A549 (cell line): ENCODE measurements around the gene MARK2. TPM values are rescaled to one million over a fixed set of nuclear protein-coding genes. Genes with fewer than 3 reads are reported as not detected.

Experiments
- ATAC-seq, 2 experiments: fragments of 200-7000 bp in 1 of 2; fragments of >200 bp in 1 of 2; cut with Nextera tagmentation in 1 of 2; cut with Tn5 transposase in 1 of 2; 3 replicates each; pipeline versions ENCODE4 v1.8.0 to v1.9.1; 2018 to 2020; ENCODE audit warnings: mild to moderate bottlenecking in 1 of 2, moderate library complexity in 1 of 2
- CTCF ChIA-PET: fragments of 300-600 bp; sonication (Branson Sonifier 250); formaldehyde crosslinking; extraction: SDS; loops from one replicate; lab custom pipeline; 2021; ENCODE audit warnings: antibody characterized with exemption, inconsistent platforms; lab: Yijun Ruan, JAX
- POLR2A ChIA-PET: fragments of 350-600 bp; formaldehyde crosslinking; extraction: SDS; loops from one replicate; lab custom pipeline; 2021; ENCODE audit warnings: antibody characterized with exemption, inconsistent platforms; lab: Yijun Ruan, JAX
- DNase-seq, 2 experiments: peaks; one replicate each; pipeline versions ENCODE4 v3.0.0 to v3.0.0-alpha.2; 2011 to 2016; ENCODE audit warnings: low read depth in 1 of 2, low spot score in 1 of 2
- FAIRE-seq: peaks from 2 replicates; lab custom pipeline; 2011; peaks lifted over from hg19 to GRCh38; lab: Jason Lieb, UNC
- H3K27ac ChIP-seq, 2 experiments: fragments of >200 bp; sonication (Bioruptor Twin); formaldehyde crosslinking; 3 replicates each; pipeline ENCODE4 v1.5.1; 2016 to 2017
- H3K4me1 ChIP-seq: fragments of >200 bp; sonication (Bioruptor Twin); formaldehyde crosslinking; 3 replicates; pipeline ENCODE4 v1.6.1; 2016
- H3K4me2 ChIP-seq: fragments of >200 bp; sonication (Bioruptor Twin); formaldehyde crosslinking; 3 replicates; pipeline ENCODE4 v1.6.1; 2016
- H3K4me3 ChIP-seq: fragments of >200 bp; sonication (Bioruptor Twin); formaldehyde crosslinking; 3 replicates; pipeline ENCODE4 v1.5.1; 2016
- H3K9me3 ChIP-seq: fragments of >200 bp; sonication (Bioruptor Twin); formaldehyde crosslinking; 3 replicates; pipeline ENCODE4 v1.6.1; 2016
- ATOH8 ChIP-seq: fragments of 250-450 bp; sonication (Bioruptor Pico); IDR thresholded peaks from 2 replicates; pipeline ENCODE4 v1.5.0; 2020; ENCODE audit warnings: low read depth, mild to moderate bottlenecking, moderate library complexity
- CHD2 ChIP-seq: fragments of 150-350 bp; IDR thresholded peaks from 2 replicates; pipeline ENCODE4 v1.6.1; 2014; ENCODE audit warnings: low read length; ENCODE audit not compliant: partially characterized antibody
- CHD4 ChIP-seq: fragments of 200-600 bp; sonication (generic); IDR thresholded peaks from 2 replicates; pipeline ENCODE4 v1.6.1; 2016; ENCODE audit warnings: antibody characterized with exemption, mild to moderate bottlenecking, borderline replicate concordance
- CTCF ChIP-seq: fragments of >200 bp; sonication (Bioruptor Twin); formaldehyde crosslinking; IDR thresholded peaks from 3 replicates; pipeline ENCODE4 v1.5.1; 2016
- E2F6 ChIP-seq: IDR thresholded peaks from 2 replicates; pipeline ENCODE4 v1.6.1; 2012; ENCODE audit warnings: low read depth, borderline replicate concordance
- EHF ChIP-seq: fragments of 250-450 bp; sonication (Bioruptor Pico); IDR thresholded peaks from 2 replicates; pipeline ENCODE4 v1.5.0; 2020; ENCODE audit warnings: mild to moderate bottlenecking
- EHMT2 ChIP-seq: fragments of 200-600 bp; sonication (generic); IDR thresholded peaks from 2 replicates; pipeline ENCODE4 v1.6.1; 2016; ENCODE audit warnings: antibody characterized with exemption, low read depth, mild to moderate bottlenecking, moderate library complexity
- EP300 ChIP-seq, 2 experiments: fragments of >200 bp; sonication (Bioruptor Twin); formaldehyde crosslinking; IDR thresholded peaks; 2 replicates in 1 of 2; 3 replicates in 1 of 2; pipeline ENCODE4 v1.6.1; 2016 to 2017
- ESRRA ChIP-seq: fragments of 150-350 bp; IDR thresholded peaks from 2 replicates; pipeline ENCODE4 v1.6.1; 2014; ENCODE audit warnings: mild to moderate bottlenecking, low read length, borderline replicate concordance
- FOSB ChIP-seq: fragments of 250-450 bp; sonication (Bioruptor Pico); IDR thresholded peaks from 2 replicates; pipeline ENCODE4 v1.5.0; 2020; ENCODE audit warnings: mild to moderate bottlenecking, moderate library complexity
- FOSL2 ChIP-seq, 2 experiments: fragments of 450-650 bp in 1 of 2; fragments of >200 bp in 1 of 2; sonication (Bioruptor Twin) in 1 of 2; formaldehyde crosslinking; IDR thresholded peaks; 2 replicates each; pipeline versions ENCODE4 v1.5.0 to v1.6.1; 2016 to 2020; ENCODE audit warnings: mild to moderate bottlenecking in 1 of 2, moderate library complexity in 1 of 2
- FOXS1 ChIP-seq: fragments of 250-450 bp; sonication (Bioruptor Pico); IDR thresholded peaks from 2 replicates; pipeline ENCODE4 v1.5.0; 2020; ENCODE audit warnings: mild to moderate bottlenecking, moderate library complexity
- GATA3 ChIP-seq: IDR thresholded peaks from 2 replicates; pipeline ENCODE4 v1.6.1; 2012; ENCODE audit warnings: borderline replicate concordance
- HEYL ChIP-seq: fragments of 250-450 bp; sonication (Bioruptor Pico); IDR thresholded peaks from 2 replicates; pipeline ENCODE4 v1.8.0; 2021; ENCODE audit warnings: mild to moderate bottlenecking, moderate library complexity
- HMGXB4 ChIP-seq: fragments of 250-450 bp; sonication (Bioruptor Pico); IDR thresholded peaks from 2 replicates; pipeline ENCODE4 v1.5.0; 2021; ENCODE audit warnings: mild to moderate bottlenecking, moderate library complexity, borderline replicate concordance
- HOXA7 ChIP-seq: fragments of 250-450 bp; sonication (Bioruptor Pico); IDR thresholded peaks from 2 replicates; pipeline ENCODE4 v1.5.0; 2020; ENCODE audit warnings: mild to moderate bottlenecking, moderate library complexity
- HOXB5 ChIP-seq: fragments of 250-450 bp; sonication (Bioruptor Pico); IDR thresholded peaks from 2 replicates; pipeline ENCODE4 v1.5.0; 2020; ENCODE audit warnings: mild to moderate bottlenecking, moderate library complexity
- JUNB ChIP-seq: fragments of >200 bp; sonication (Bioruptor Twin); formaldehyde crosslinking; IDR thresholded peaks from 2 replicates; pipeline ENCODE4 v1.6.1; 2016
- KDM1A ChIP-seq: fragments of 200-600 bp; sonication (generic); IDR thresholded peaks from 2 replicates; pipeline ENCODE4 v1.6.1; 2016; ENCODE audit warnings: low read depth, mild to moderate bottlenecking
- MAX ChIP-seq: IDR thresholded peaks from 2 replicates; pipeline ENCODE4 v1.6.1; 2012
- MAZ ChIP-seq: fragments of 150-350 bp; IDR thresholded peaks from 2 replicates; pipeline ENCODE4 v1.6.1; 2014; ENCODE audit warnings: antibody characterized with exemption, low read depth, low read length, borderline replicate concordance
- MYC ChIP-seq: IDR thresholded peaks from 2 replicates; pipeline ENCODE4 v1.6.1; 2012; ENCODE audit warnings: mild to moderate bottlenecking, inconsistent platforms, low read length, improper control_type of control experiment, borderline replicate concordance
- NFE2L2 ChIP-seq: fragments of 150-350 bp; conservative IDR thresholded peaks from 2 replicates; pipeline ENCODE4 v1.6.1; 2014; ENCODE audit warnings: low read length
- PHF8 ChIP-seq: fragments of 200-600 bp; sonication (generic); IDR thresholded peaks from 2 replicates; pipeline ENCODE4 v1.6.1; 2016; ENCODE audit warnings: low read depth, mild to moderate bottlenecking, antibody characterized with exemption, moderate library complexity, borderline replicate concordance
- RAD21 ChIP-seq, 2 experiments: fragments of >200 bp in 1 of 2; sonication (Bioruptor Twin) in 1 of 2; formaldehyde crosslinking in 1 of 2; IDR thresholded peaks in 1 of 2; conservative IDR thresholded peaks in 1 of 2; 2 replicates in 1 of 2; 3 replicates in 1 of 2; pipeline ENCODE4 v1.6.1; 2012 to 2018; ENCODE audit warnings: inconsistent platforms in 1 of 2
- RARB ChIP-seq: fragments of 250-450 bp; sonication (Bioruptor Pico); IDR thresholded peaks from 2 replicates; pipeline ENCODE4 v1.8.0; 2021; ENCODE audit warnings: mild to moderate bottlenecking, moderate library complexity
- SMC3 ChIP-seq: fragments of >200 bp; sonication (Bioruptor Twin); formaldehyde crosslinking; IDR thresholded peaks from 3 replicates; pipeline ENCODE4 v1.6.1; 2018; ENCODE audit warnings: inconsistent platforms
- TP53 ChIP-seq: fragments of 250-450 bp; sonication (Bioruptor Pico); IDR thresholded peaks from 2 replicates; pipeline ENCODE4 v1.5.0; 2021; ENCODE audit warnings: mild to moderate bottlenecking, moderate library complexity
- USF2 ChIP-seq: fragments of 450-650 bp; IDR thresholded peaks from 2 replicates; pipeline ENCODE4 v1.6.1; 2014; ENCODE audit warnings: antibody characterized with exemption
- WGBS: methylation state at CpG from one replicate; pipeline ENCODE4 v1.1.6; 2017; ENCODE audit errors: missing lambda C conversion rate; 5-methylcytosine and 5-hydroxymethylcytosine counted together
- polyA plus RNA-seq, 4 experiments: library from polyadenylated mRNA; depleted of rRNA in 3 of 4; stranded (reverse); fragments of >200 nt; fragmentation: RNase III in 1 of 4; extraction: RNeasy Plus Mini Kit Qiagen cat#74134 plus additional on column Dnase treatment in 1 of 4; gene quantifications; 2 replicates in 3 of 4; 3 replicates in 1 of 4; pipeline ENCODE4 v1.2.3, GENCODE V29; 2011 to 2017

The MARK2 gene
- polyA plus RNA-seq, 2 of the 4 experiments (the other 2 are of a cell fraction) = 20.2 to 28.4 TPM

- TF ChIP-seq FOSL2 (IDR thresholded peaks at IDR 0.05) (no peak), FOSL2 (CRISPR knock-in tag; IDR thresholded peaks at IDR 0.05) (no peak), EHF (no peak), GATA3 (no peak), ATOH8 (no peak), EHMT2 (no peak), USF2 (no peak), HEYL (CRISPR knock-in tag) (no peak)
These were observed 3.8 kb upstream of the MARK2 start (continued) for GRCh38 chr11:63835158-63835545.

- Histone ChIP-seq H3K27ac (peak overlapping the region in 1 of 2 experiments; percentile 30; a peak in 3 of 6 replicates), H3K4me1 (peaks cover 29% of the 10 kb centered on the region), H3K9me3 (no peaks in the 10 kb centered on the region), H3K4me2 (no peak overlapping the region), H3K4me3 (no peak overlapping the region)
- FAIRE-seq (no peak), DNase-seq (peak; percentile 79 to 92), ATAC-seq (peak; percentile 69)
- ChIA-PET CTCF (interaction anchor here (0.7 to 7.5 kb wide), 75 partner anchors 8 to 468 kb away, joined by 3 to 236 read pairs (median 5); partner anchors contain the start of genes COX8A, ESRRA, NAA40 and RCOR2), POLR2A (interaction anchor here (0.5 kb wide), 1 partner anchor 9 kb away, joined by 3 read pairs; no protein-coding TSS in a partner anchor)
- 15% methylated on average over 5 of the region's 5 CpGs for WGBS
- no peak for TF ChIP-seq KDM1A
- no peak for TF ChIP-seq MAX
- peak; percentile 94 for TF ChIP-seq SMC3
- peak; percentile 93 for TF ChIP-seq CTCF
- TF ChIP-seq CHD4 = no peak
- no peak for TF ChIP-seq CHD2
- TF ChIP-seq ESRRA = no peak
- TF ChIP-seq NFE2L2 = no peak
- no peak for TF ChIP-seq PHF8
- TF ChIP-seq FOXS1 (CRISPR knock-in tag) = no peak
- no peak for TF ChIP-seq FOSB (CRISPR knock-in tag)
- no peak for TF ChIP-seq HOXB5 (CRISPR knock-in tag)
- peak; percentile 91 to 93 for TF ChIP-seq RAD21 (conservative IDR thresholded peaks at IDR 0.05 in 1 of 2, IDR thresholded peaks at IDR 0.05 in 1 of 2)
These were observed 1.8 kb upstream of the MARK2 start for GRCh38 chr11:63837027-63837688.

- H3K9me3 ChIP-seq = no peaks in the 10 kb centered on the region
- no peak for DNase-seq
- CTCF ChIA-PET = interaction anchor here (0.7 to 7.5 kb wide), 64 partner anchors 8 to 438 kb away, joined by 3 to 236 read pairs (median 6); partner anchors contain the start of genes COX8A, NAA40, RCOR2 and ZFTA
- peak overlapping the region; percentile 63; the same call in 1 of the 3 replicates for H3K4me2 ChIP-seq
- H3K4me1 ChIP-seq = peaks cover 29% of the 10 kb centered on the region
- H3K27ac ChIP-seq = peak overlapping the region; percentile 56 to 76; a peak in 4 of 6 replicates
- no peak for ATAC-seq
- POLR2A ChIA-PET = interaction anchor here (1.0 kb wide), 1 partner anchor 69 kb away, joined by 9 read pairs; no protein-coding TSS in a partner anchor
- FAIRE-seq = no peak
- H3K4me3 ChIP-seq = no peak overlapping the region
- 51% methylated on average over 5 of the region's 5 CpGs for WGBS
- TF ChIP-seq HMGXB4 (no peak), RARB (CRISPR knock-in tag) (no peak), HOXA7 (CRISPR knock-in tag) (no peak), FOXS1 (CRISPR knock-in tag) (no peak), EP300 (IDR thresholded peaks at IDR 0.05) (no peak), JUNB (no peak), CHD4 (no peak), E2F6 (no peak), MYC (no peak), EHMT2 (no peak), FOSB (CRISPR knock-in tag) (no peak), MAZ (no peak), TP53 (CRISPR knock-in tag) (no peak)
These were observed 1.2 kb upstream of the MARK2 start for GRCh38 chr11:63837739-63838138.
